ENCODE results near the gene ADAMTSL1.

ADAMTSL1 gene

GRCh38 chr9:18668944-18669343 is 195.0 kb downstream of the ADAMTSL1 start:
- no peak for DNase-seq

DNA sequence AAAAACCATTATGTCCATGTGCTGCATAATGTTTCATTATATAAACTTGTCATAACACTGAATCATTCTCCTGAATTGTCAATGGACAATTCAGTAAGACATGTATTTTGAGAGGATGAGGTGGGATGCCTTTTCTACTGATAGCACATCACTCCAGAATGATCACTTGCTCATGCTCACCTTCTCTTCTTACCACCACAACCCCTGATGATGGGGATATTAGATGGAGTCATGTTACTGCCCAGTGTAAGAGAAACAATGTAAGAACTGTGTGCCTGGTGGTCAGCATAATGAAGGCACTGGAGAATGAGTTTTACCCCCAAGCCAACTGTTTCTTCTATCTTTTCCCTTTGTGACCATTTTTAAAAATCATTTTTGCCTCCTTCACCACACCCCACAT is 198.8 kb downstream of the ADAMTSL1 start:
- no peak for DNase-seq

DNA sequence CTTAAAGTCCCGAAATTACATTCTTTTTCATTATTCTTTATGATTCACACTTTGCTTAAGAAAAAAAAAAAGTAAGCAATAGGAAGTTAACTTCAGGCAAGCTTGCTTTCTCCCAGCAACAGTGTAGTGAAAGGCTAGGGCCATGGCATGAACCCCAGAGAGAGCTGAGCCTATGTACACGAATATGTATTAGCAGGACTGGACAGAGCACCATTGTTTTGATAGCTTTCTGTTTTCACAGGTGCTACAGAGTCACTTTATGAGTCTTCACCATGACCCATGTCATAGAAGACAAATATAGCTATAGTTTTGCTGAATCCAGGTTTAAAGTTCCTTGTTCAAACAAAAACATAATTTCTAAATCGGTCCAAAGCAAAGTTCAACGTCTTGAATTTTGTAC is 199.2 kb downstream of the ADAMTSL1 start:
- no peak for DNase-seq

- DNase-seq: no peak
These were observed 201.4 kb downstream of the ADAMTSL1 start for GRCh38 chr9:18675332-18675731.

- DNase-seq: no peak
These were observed 202.0 kb downstream of the ADAMTSL1 start for GRCh38 chr9:18675973-18676372.

- no peak for DNase-seq
These were observed 202.6 kb downstream of the ADAMTSL1 start for GRCh38 chr9:18676525-18676924.

DNA sequence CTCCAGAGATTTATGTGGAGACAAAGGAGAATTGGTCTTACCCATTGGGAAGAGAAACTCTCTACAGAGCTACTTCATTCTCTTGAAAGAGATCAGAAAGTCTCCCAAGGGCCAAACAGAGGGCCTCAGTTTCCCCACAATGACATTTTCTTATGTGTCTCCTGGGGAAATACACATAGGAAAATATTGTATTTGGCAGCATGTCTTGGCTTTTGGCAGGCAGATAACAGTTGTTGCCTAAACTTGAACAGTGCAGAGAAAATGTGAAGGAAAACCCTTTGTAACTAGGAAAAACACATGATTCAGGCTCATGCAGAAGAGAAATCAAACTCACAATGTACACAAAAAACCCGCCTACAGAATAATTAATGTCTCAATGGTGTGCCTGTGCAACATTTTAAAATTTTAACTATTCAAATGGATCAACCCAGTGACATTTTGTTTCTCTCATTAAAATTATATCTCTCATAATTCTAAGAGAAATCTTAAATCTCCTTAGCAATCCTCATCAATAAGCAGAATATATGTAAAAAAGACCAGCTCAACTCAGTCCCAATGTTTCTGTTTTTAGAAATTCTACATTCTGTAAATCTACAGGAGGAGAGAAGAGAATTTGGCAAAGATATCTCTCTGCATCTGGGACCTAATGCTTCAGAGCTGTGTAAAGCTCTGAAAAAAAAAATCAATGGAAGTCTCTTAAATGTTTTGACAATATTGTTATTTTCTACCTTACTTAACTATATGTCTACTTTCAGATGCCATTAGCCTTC is 205.1 kb downstream of the ADAMTSL1 start:
- DNase-seq: no peak

DNA sequence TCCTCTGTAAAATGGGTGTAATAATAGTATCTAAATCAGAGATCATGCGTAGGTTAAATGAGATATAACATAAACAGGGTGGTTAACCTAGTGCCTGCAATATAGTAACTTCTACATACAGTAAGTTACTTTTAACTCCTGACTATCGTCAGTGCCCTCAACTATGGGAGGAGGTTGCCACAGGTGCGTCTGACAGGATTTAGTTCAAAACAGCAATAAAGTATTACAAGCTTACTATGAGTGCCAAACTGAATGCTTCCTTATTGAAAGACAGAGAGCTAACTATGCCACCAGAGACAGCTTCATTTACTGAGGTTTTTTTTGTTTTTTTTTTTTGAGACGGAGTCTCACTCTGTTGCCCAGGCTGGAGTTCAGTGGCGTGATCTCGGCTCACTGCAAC is 209.0 kb downstream of the ADAMTSL1 start:
- DNase-seq: no peak

DNA sequence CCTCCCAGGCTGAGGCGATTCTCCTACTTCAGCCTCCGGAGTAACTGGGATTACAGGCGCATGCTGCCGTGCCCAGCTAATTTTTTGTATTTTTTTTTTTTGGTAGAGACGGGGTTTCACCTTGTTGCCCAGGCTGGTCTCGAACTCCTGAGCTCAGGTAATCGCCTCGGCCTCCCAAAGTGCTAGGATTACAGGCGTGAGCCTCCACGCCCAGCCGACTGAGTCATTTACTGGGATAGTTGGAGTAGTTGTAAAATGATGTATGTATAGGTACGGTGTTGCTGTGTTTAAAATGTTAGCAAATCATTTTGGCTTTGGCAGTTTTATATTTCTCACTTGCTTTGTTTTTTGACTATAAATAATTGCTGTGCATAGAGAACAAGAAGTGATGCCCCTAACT is 209.4 kb downstream of the ADAMTSL1 start:
- no peak for DNase-seq

DNA sequence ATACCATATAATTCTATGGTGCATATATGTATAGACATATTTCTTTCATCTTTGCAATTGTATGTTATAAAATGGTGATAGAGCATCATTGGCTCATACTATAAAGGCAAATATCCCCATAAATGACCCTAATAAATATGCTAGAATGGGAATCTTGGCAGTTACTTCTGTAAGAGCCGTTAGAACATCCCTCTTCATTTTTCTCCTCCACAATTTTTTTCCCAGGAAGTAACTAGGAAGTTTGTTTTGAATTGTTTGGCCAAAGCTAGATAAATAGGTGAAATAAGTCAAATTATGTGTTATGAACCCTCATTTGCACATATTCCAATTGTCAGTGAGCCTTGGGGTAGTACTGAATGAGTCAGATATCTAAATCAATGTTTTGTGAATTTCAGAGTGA is 209.9 kb downstream of the ADAMTSL1 start:
- DNase-seq: no peak

DNA sequence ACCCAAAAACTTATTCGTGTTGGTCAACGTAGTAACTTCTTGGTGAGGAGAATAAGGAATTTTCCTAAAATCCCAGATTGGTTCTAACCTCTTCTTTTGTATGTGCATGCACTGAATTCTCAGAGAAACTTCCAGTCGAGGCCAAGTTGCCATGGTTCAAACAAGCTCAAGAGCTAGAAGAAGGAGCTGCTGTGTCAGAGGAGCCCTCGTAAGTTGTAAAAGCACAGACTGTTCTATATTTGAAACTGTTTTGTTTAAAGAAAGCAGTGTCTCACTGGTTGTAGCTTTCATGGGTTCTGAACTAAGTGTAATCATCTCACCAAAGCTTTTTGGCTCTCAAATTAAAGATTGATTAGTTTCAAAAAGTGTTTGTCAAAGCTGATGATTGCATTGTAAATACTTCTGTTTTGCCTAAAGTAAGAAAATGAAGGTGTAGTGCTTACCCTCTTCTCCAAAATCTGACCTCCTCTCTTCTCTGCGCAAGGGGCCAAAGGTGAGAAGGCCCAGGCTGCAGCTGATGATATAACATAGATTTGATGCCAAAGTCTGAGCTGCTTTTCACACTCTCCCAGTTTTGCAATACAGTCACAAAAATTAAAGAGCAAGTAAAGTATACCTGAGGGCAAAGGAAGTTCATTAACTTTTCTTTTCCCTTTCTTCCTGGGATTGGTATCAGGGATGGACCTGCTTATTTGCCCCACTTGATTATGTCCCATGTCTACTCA is 210.8 kb downstream of the ADAMTSL1 start:
- no peak for DNase-seq

GRCh38 chr9:18688581-18689565 is 214.9 kb downstream of the ADAMTSL1 start:
- no peak for DNase-seq

DNA sequence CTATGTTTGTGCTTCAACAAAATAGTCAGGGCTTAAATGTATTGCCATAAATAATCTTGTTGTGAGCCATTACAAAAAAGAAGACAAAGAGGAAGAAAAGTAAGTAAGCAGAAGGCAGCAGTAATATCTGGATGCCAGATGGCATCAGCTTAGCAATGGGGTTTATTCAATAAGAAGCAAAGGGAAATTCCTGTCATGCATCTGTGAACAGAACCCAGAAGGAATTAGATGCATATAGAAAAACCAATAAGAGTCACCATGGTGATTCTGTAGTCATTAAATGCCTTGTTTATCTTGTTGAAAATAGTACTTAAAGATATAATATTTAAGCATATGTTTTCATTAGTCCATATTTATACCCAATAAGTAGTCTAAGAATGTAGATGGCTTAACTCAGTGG is 216.0 kb downstream of the ADAMTSL1 start:
- no peak for DNase-seq

- no peak for DNase-seq
These were observed 218.3 kb downstream of the ADAMTSL1 start for GRCh38 chr9:18692268-18692667.

- DNase-seq: no peak
These were observed 219.0 kb downstream of the ADAMTSL1 start for GRCh38 chr9:18692962-18693361.

DNA sequence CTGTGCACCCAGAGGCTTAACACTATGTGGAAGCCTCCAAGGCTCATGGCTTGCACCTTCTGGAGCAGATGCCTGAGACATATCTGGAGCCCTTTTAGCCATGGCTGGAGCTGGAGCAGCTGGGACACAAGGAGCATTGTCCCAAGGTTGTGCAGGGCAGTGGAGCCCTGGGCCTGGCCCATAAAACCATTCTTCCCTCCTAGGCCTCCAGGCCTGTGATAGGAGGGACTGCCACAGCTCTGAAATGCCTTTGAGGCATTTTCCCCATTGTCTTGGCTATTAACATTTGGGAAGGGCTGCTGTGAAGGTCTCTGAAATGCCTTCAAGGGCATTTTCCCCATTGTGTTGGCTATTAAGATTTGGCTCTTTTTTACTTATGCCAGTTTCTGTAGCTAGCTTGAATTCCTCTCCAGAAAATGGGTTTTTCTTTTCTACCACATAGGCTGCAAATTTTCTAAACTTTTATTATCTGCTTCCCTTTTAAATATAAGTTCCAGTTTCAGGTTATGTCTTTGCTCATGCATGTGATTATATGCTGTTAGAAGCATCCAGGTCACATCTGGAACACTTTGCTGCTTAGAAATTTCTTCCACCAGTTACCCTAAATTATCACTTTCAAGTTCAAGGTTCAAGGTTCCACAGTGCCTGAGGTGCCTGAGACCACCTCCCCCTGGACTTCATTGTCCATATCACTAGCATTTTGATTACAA is 221.2 kb downstream of the ADAMTSL1 start:
- no peak for DNase-seq

GRCh38 chr9:18698992-18699391 is 225.0 kb downstream of the ADAMTSL1 start:
- DNase-seq: no peak

DNA sequence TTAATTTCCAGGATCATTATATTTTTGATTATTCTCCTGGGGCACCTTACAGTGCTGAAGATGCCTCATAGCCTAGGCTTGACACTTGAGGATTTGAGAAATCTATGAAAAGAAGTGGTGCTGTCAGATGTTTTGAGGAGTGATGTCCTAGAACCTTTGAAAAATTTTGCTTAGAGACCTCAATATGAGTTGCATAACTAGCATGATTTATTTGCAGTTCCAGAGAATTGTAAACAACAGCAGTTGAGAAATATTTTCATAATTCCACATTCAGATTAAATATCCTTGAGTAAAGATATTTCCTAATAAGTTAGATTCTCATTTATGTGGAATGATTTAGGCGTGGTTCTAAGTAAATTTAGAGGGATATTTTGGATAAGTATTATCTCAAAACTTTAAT is 225.8 kb downstream of the ADAMTSL1 start:
- DNase-seq: no peak

DNA sequence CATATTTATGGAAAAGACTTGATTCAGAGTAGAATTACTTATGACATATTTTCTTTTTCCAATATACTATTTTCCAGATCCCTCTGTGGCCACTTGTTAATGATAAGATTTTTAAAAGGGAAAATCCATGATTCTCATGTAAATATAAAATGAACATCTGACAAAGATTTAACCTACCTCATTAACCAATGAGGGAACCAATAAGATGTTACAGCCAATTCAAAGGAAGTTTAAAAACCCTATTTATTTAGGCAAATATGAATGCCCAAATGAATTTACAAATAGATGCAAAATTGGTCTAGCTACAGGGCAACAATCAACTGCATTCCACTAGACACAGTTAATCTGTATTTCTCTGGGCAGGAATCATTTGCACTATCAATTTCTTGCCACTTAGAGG is 226.8 kb downstream of the ADAMTSL1 start:
- DNase-seq: no peak

DNA sequence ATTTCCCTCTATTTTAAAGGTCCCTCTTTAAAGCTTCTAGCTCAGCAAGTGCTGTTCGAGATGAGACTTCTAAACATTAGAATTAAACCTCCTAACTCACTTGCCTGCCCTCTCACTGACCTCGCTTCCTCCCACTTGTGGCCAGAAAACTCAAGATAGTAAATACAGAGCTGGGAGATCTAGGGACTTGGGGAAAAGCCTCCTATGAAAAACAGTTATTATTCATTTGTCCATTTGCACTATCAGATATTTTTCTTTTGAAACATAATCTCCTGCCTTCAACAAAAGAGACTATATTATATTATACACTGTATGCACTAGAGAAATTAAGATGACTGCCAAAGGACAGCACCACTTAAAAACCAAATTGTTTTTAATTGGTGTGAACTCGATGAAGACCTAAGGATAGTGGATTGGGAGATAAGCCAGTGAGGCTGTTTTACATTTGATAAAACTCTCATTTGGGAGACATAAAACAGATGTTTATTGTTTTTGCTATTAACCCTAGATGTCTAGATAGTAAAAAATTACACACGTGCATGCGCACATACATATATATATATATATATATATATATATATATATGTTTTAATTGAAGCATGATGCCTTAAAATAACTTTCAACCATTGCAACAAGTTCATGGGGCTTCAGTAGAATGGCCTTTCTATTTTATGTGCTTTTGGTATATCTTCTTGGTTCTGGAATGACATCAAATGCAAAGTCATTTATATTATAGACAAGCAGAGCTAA is 229.4 kb downstream of the ADAMTSL1 start:
- no peak for DNase-seq

DNA sequence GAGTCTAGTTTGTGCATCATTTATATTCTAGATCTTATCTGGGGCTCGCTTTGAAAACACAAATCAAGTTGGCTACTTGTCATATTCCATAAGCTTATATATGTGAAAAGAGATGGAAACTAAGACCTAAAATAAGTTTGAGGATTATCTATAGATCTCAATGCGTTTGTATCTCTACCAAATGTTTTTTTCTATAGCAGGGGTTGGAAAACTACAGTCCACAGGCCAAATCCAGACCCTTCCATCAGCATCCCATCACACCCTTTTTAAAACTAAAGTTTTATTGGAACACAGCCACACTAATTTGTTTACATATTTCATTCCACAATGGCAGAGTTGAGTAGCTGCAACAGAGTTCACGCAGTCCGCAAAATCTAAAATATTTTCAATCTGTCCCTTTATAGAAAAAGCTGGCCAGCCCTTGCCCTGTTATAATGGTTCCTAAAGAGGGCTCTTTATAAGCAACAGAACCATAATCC is 230.0 kb downstream of the ADAMTSL1 start:
- DNase-seq: no peak

Data from AML-193 (cell line).